Peyer's patch (tissue), 4 donors: ENCODE data around the gene CNTN5.

Source experiments
- POLR2A ChIP-seq, 2 donors: fragments of 450-650 bp; IDR thresholded peaks; one replicate each; pipeline ENCODE4 v1.5.1; 2017; ENCODE audit warnings: antibody characterized with exemption in 2 of 2, mild to moderate bottlenecking in 2 of 2, moderate library complexity in 2 of 2
- TF ChIP-seq, protein P1 (sequence below), 6 experiments: fragments of 450-650 bp in 4 of 6; fragments of 200-600 bp in 2 of 6; sonication (generic) in 1 of 6; IDR thresholded peaks; one replicate each; pipeline ENCODE4 v1.5.1; 2017 to 2019; ENCODE audit warnings: antibody characterized with exemption in 6 of 6, mild to moderate bottlenecking in 3 of 6, moderate library complexity in 1 of 6

DNA sequence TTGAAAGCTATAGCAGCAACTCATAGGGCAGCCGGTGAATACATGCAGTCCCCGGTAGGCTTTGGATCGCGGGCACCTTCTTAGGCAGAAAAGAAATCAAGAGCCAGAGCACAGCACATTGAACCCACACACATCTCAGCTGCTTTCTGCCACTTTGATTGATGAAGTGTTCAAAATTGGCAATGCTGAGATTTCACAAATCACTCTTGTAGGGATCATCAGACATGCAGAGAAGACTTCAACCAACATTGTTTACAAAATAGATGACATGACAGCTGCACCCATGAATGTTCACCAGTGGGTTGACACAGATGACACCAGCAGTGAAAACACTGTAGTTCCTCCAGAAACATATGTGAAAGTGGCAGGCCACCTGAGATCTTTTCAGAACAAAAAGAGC, 1316.1 kb downstream of the CNTN5 start:
- TF ChIP-seq POLR2A (IDR thresholded peaks at IDR 0.05) = no peak
- TF ChIP-seq, protein P1, sequence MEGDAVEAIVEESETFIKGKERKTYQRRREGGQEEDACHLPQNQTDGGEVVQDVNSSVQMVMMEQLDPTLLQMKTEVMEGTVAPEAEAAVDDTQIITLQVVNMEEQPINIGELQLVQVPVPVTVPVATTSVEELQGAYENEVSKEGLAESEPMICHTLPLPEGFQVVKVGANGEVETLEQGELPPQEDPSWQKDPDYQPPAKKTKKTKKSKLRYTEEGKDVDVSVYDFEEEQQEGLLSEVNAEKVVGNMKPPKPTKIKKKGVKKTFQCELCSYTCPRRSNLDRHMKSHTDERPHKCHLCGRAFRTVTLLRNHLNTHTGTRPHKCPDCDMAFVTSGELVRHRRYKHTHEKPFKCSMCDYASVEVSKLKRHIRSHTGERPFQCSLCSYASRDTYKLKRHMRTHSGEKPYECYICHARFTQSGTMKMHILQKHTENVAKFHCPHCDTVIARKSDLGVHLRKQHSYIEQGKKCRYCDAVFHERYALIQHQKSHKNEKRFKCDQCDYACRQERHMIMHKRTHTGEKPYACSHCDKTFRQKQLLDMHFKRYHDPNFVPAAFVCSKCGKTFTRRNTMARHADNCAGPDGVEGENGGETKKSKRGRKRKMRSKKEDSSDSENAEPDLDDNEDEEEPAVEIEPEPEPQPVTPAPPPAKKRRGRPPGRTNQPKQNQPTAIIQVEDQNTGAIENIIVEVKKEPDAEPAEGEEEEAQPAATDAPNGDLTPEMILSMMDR (IDR thresholded peaks at IDR 0.05) = no peak
